ENCODE measurements around the gene COA1.
"Not testable (repeated sequence)": the region's sequence is repeated elsewhere in the genome, so short reads cannot be mapped to it uniquely, and the experiment has no call there.

Gene COA1

DNA sequence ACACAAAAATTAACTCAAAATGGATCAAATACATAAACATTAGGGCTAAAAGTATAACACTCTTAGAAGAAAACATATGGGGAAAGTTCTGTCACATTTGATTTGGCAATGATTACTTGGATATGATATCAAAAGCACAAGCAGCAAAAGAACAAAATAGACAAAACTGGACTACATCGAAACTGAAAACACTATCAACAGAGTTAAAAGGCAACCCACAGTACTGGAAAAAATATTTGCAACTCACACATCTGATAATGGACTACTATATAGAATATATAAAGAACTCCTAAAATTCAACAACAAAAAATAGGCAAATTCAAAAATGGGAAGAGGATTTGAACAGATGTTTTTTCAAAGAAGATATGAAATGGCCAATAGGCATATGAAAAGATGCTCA is 51.0 kb downstream of the COA1 start:
- ChIA-PET POLR2A (no interaction called here), CTCF (interaction anchor here (0.7 to 1.1 kb wide), 3 partner anchors 22 to 161 kb away, joined by 3 to 5 read pairs (median 3); partner anchors contain the start of gene STK17A)
- H3K4me3 ChIP-seq (ENCODE audit: low read depth, low read length) = no peak overlapping the region
- DNase-seq (ENCODE audit: low read depth, low spot score) = no peak
- TF ChIP-seq, protein P1, sequence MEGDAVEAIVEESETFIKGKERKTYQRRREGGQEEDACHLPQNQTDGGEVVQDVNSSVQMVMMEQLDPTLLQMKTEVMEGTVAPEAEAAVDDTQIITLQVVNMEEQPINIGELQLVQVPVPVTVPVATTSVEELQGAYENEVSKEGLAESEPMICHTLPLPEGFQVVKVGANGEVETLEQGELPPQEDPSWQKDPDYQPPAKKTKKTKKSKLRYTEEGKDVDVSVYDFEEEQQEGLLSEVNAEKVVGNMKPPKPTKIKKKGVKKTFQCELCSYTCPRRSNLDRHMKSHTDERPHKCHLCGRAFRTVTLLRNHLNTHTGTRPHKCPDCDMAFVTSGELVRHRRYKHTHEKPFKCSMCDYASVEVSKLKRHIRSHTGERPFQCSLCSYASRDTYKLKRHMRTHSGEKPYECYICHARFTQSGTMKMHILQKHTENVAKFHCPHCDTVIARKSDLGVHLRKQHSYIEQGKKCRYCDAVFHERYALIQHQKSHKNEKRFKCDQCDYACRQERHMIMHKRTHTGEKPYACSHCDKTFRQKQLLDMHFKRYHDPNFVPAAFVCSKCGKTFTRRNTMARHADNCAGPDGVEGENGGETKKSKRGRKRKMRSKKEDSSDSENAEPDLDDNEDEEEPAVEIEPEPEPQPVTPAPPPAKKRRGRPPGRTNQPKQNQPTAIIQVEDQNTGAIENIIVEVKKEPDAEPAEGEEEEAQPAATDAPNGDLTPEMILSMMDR (IDR thresholded peaks at IDR 0.05; ENCODE audit: insufficient read depth, low read length, missing control alignments) = no peak

DNA sequence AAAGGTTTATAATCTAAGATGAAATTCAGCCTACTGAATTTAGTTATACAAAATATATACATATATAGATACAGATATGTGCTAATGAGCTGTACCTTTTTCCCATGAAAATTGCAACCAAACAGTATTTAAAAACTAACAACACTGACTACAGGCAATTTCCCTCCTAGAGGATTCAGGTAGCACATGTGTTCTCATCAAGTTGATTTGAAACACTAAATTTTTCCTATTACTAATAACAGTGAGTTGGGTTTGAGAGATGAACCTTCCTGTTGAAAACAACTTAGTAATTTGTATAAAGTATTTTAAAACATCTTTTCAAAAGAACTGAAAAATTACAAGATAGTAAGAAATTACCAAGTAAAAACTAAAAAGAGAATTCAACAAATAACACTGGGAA is 51.5 kb downstream of the COA1 start:
- TF ChIP-seq, protein P1 (IDR thresholded peaks at IDR 0.05; ENCODE audit: insufficient read depth, low read length, missing control alignments) = no peak
- ChIA-PET CTCF (interaction anchor here (0.7 to 0.9 kb wide), 2 partner anchors 95 to 161 kb away, joined by 3 to 5 read pairs; partner anchors contain the start of gene STK17A), POLR2A (no interaction called here)
- H3K4me3 ChIP-seq (ENCODE audit: low read depth, low read length) = no peak overlapping the region
- no peak for DNase-seq (ENCODE audit: low read depth, low spot score)

DNA sequence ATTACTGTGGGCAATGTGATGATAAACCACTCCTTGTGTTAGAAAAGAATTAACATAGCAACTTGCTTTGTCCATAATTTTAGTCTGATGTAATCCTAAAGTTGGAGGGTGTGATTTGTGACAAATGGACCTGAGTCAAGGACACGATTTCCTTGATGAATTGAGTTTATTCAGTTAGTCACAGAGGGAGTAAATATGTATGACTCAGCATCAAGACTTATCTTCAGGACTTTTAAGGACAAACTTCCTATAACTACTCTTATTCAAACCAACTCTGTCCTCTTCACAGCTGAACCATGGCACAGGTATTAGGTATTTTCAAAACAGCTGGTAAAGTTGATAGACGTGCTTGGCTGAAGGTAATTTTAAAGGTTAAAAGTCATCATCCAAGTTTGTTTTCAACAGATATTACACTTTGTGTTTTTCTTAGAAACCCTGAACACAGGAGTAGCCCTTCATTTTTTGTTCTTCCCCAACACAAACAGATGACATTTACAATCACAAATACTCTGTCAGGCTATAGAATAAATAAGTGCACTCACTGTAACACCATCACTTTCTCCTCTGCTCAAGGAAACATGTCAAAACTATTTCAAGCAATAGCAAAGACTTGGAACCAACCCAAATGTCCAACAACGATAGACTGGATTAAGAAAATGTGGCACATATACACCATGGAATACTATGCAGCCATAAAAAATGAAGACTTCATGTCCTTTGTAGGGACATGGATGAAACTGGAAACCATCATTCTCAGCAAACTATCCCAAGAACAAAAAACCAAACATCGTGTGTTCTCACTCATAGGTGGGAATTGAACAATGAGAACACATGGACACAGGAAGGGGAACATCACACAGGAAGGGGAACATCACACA is 54.5 kb downstream of the COA1 start:
- TF ChIP-seq, protein P1 (IDR thresholded peaks at IDR 0.05; ENCODE audit: insufficient read depth, low read length, missing control alignments) = no peak
- DNase-seq (ENCODE audit: low read depth, low spot score) = peak; percentile 85
- ChIA-PET CTCF (interaction anchor here (1.2 kb wide), 2 partner anchors 25 to 92 kb away, joined by 3 to 9 read pairs; partner anchors contain the start of gene STK17A), POLR2A (no interaction called here)
- H3K4me3 ChIP-seq (ENCODE audit: low read depth, low read length) = no peak overlapping the region

DNA sequence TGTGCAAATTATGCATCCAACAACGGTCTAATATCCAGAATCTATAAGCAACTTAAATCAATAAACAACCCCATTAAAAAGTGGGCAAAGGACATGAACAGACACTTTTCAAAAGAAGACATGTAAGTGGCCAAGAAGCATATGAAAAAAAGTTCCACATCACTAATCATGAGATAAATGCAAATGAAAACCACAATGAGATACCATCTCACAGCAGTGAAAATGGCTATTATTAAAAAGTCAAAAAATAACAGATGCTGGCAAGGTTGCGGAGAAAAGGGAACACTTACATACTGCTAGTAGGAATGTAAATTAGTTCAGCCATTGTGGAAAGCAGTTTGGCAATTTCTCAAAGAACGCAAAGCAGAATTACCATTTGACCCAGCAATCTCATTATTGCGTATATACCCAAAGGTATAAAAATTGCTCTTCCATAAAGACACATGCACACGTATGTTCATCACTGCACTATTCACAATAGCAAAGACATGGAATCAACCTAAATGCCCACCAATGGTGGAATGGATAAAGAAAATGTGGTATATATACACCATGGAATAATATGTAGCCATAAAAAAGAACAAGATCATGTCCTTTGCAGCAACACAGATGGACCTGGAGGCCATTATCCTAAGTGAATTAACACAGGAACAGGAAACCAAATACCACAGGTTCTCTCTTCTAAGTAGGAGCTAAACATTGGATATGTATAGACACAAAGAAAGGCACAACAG is 55.9 kb downstream of the COA1 start:
- POLR2A ChIA-PET; H3K4me3 ChIP-seq (ENCODE audit: low read depth, low read length): not testable (repeated sequence)

DNA sequence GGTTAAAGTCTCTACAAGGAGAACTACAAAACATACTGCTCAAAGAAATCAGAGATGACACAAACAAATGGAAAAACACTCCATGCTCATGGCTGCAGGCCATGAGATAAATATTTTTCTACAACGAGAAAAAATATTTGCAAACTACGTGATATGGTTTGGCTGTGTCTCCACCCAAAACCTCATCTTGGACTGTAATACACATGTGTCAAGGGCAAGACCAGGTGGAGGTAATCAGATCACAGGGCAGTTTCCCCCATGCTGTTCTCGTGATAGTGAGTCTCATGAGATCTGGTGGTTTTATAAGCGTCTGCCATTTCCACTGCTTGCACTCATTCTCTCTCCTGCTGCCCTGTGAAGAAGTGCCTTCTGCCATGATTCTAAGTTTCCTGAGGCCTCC is 57.8 kb downstream of the COA1 start:
- no peak overlapping the region for H3K4me3 ChIP-seq (ENCODE audit: low read depth, low read length)
- POLR2A ChIA-PET = no interaction called here
- no peak for DNase-seq (ENCODE audit: low read depth, low spot score)
- TF ChIP-seq, protein P1 (IDR thresholded peaks at IDR 0.05; ENCODE audit: insufficient read depth, low read length, missing control alignments) = no peak
- CTCF ChIA-PET = interaction anchor here (3.0 kb wide), 1 partner anchor 89 kb away, joined by 9 read pairs; the partner anchor contains the start of gene STK17A

More for the DNA sequence above, 55.9 kb downstream of the COA1 start:
- DNase-seq (ENCODE audit: low read depth, low spot score) = not testable (repeated sequence)
- CTCF ChIA-PET = interaction anchor here (1.2 kb wide), 2 partner anchors 27 to 91 kb away, joined by 3 to 9 read pairs; partner anchors contain the start of gene STK17A

DNA sequence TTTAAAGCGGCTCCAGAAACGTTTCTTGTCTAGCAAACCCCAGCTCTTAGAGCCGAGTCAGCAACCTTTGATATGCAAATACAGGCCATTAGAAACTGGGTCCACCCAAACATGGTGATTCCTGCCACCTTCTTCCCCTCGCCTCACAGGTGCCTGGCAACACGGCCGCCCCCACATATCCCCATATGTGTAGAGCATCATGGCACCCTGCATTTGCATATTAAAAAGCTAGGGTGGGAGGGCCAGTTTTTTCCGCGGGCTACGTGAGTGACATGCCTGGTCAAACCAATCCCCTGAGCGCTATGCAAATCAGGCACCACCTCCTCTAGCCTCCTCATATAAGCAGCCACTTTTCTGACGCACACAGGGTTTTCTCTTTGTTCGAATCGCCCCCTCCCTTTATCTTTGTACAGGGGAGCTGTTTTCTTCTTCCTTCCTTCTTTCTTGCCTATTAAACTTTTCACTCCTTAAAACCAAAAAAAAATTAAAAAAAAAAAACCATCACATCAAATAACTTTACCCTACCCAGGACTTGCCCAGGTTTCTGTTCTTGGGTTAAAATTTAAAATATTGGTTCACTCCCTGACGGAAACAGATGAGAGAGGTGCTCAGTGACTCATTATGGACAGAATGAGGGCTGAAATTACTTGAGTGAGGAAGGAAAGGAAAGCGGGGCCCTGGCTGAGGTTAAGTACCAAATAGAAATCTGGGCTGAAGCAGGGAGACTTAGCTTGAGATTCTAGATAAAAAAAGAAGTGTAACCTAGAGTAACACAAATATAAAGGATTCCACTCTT is 59.8 kb downstream of the COA1 start:
- no peak for DNase-seq (ENCODE audit: low read depth, low spot score)
- ChIA-PET CTCF (interaction anchor here (0.6 to 1.6 kb wide), 5 partner anchors 9 to 411 kb away, joined by 3 to 5 read pairs (median 3); partner anchors contain the start of gene STK17A), POLR2A (no interaction called here)
- H3K4me3 ChIP-seq (ENCODE audit: low read depth, low read length) = no peak overlapping the region
- TF ChIP-seq, protein P1 (IDR thresholded peaks at IDR 0.05; ENCODE audit: insufficient read depth, low read length, missing control alignments) = no peak
